ENCODE measurements around the gene POU4F3.

GRCh38 chr5:146306838-146307237 is 31.8 kb upstream of the POU4F3 start:
- TF ChIP-seq CTCF (IDR thresholded peaks at IDR 0.05; ENCODE audit: insufficient read depth, low read depth, low read length) (no peak), EZH2 (IDR thresholded peaks at IDR 0.05; ENCODE audit: insufficient read depth, low read length) (no peak)
